HG03175 (cell line): Measurements from ENCODE around the gene SORCS2.

Source experiments
- ATAC-seq: cut with Tn5 transposase; IDR thresholded peaks from one replicate; pipeline ENCODE4 v1.9.1; 2021; ENCODE audit warnings: mild to moderate bottlenecking, moderate library complexity; ENCODE audit not compliant: unreplicated experiment

SORCS2 gene

DNA sequence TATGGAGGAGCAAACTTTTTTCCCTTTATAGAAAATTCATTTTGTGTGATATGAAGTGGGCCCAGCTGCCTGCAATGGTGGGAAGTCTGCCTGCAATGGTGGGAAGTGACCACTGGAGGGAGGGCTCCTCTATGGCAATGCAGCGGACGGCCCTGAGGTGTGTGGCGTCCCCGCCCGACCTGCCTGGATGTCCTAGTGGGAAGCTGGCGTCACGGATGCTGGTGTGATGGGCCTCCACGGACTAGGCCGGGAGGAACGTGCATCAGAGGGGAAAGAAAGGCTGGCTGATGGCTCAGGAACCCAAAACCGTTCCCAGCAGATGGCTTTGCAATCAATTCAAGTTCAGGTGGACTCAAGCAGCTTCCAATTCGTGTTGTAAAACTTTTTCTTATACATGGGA is 569.4 kb downstream of the SORCS2 start:
- peak; percentile 68 for ATAC-seq

GRCh38 chr4:7762376-7763030 is 570.2 kb downstream of the SORCS2 start:
- no peak for ATAC-seq

DNA sequence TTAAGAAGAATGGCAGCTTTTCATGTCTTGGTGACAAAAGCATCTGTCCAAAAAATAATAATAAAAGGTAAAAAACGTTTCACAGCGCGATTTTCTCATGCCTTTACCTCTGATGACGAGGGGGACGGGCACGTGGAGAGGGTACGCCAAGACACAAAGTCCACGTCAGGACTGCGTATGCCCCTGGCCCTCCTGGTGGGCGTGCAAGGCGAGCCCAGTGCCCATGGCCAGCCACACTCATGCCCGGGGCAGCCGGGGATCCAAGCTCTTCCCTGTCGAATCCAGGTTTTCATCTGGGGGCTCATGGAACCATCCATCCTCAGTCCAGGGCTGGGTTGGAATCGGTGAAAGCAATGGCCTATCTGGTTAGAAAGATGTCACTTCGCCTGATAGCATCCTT is 570.8 kb downstream of the SORCS2 start:
- ATAC-seq, result no peak

- ATAC-seq, result no peak
Measured at GRCh38 chr4:7763788-7764187, 571.5 kb downstream of the SORCS2 start.

DNA sequence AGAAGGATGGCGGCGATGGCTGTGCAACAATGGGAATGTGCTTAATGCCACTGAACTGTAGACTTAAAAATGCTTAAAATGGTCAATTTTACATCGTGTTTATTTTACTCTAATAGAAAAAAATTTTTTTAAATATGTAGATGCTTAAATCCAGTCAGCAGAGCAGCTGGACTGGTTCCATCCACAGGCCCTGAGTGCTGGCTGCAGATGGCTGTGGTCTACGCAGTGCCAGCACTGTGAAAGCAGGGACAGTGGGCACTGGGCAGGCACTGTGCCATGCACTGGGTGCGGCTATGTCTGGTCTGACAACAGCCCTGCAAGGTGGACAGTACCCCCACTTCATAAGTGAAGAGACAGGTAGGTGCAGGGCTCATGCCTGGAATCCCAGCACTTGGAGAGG is 572.1 kb downstream of the SORCS2 start:
- no peak for ATAC-seq

DNA sequence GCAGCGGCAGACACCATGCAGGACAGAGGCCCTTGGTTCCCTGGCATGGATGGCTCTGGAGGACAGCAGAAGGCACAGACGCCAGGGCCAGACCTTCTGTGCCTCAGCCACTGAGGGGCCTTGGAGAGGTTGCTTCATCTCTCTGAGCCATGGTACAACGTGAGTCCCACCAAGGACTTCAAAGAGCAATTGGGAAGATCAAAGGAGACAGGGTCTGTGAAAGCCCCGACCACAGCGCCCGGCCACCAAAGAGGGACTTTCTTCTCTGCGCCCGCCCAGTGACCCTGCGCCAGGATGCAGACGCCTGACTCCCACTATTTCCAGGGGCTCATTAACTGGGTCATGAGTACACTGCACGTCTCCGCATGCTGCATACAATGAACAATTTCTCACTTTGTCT is 573.3 kb downstream of the SORCS2 start:
- no peak for ATAC-seq

DNA sequence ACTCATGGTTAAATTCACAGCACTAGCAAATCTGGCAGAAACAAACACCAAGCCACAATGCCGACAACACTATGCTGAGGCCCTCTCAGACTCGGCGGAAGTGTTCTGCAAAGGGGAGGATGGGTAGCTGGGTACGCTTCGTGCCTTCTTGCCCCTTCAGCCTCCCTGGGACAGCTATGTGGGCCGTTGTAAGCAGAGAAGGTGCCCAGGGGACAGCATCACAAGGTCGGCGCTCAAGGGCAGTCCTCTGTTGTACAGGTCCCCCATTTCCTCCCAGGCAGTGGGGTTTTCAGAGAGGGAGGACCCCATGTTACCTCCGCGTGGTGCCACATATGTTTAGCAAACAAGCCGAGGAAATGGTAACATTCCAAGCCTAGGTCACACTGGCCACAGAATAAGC is 573.7 kb downstream of the SORCS2 start:
- no peak for ATAC-seq

DNA sequence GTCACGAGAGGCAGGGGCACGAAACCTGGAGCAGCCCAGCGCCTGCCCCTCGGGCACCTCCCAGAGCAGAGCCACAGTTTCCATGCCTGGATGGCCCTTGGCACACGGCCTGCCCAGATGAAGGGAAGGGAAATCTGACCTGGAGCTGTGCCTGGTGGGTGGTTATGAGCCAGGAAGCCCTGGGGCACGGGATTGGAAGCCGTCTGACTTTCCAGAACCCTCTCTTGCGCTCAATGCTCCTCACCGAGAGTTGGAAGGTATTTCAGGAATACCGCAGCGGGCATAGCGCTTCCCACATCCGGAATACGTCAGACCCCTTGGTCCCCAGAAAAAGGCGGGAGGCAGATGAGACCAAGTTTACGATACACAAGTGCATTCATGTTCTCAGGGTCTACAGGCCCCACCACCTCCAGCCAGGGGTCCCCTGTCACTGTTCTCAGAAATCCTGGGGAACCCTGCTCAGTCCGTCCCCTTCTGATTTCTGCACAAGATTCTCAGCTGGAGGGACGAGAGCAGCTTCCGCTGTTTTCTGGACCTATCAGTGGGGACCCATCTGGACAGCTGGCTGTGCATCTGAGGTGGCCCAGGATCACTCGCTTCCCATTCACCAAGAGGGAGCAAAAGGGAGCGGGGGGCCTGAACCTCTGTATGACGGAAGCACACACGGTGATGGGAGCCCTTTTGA is 574.5 kb downstream of the SORCS2 start:
- no peak for ATAC-seq

DNA sequence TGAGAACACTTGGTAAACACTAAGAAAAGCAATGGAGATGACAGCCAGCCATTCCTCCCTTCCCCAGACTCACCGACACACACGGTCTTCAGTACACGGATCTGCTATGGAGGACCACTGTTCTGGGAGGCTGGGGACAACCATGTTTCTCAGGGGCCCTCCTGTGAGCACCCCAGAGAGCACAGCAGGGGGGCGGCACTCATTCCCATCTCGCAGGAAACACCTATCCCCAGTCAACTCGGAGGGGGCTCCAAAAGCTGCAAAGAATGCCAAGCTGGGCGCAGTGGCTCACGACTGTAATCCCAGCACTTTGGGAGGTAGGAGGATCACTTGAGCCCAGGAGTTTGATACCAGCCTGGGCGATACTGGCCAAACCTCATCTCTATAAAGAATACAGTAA is 575.2 kb downstream of the SORCS2 start:
- ATAC-seq, result no peak

DNA sequence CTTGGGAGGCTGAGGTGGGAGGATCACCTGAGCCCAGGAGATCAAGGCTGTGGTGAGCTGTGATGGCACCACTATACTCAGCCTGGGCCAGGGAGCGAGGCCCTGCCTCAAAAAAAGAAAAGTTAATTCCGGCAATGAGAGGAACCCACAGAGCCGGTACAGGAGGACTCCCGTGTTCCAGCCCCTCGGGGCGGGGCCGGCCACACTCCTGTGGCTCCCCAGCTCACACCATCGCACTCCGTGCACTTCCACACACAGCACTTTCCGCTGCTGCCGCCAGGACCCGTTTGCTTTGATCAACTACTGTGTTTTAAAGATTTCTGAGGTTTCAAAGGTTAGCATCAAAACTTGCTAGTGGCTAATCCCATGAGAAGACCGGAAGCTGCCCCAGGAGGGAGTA is 575.6 kb downstream of the SORCS2 start:
- ATAC-seq, result no peak

DNA sequence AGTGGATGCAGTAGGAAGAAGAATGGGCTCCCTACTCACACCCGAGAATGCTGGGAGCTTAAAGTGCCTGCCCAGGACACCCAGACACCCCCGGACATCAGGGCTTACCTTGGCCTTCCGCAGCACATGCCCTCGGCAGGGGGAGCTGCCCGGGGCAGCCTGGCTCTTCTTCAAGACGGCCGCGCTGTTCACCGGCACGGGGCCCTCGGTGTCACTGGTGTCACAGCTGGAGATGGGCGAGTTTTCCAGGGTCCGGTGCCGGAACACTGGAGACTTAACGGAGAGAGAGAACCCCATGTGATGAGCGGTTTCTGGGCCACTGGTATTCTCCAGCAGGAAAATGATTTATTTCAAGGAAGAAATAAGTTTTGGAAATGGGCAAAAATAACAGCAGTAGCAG is 576.4 kb downstream of the SORCS2 start:
- no peak for ATAC-seq

GRCh38 chr4:7769396-7770223 is 577.3 kb downstream of the SORCS2 start:
- ATAC-seq, result no peak

DNA sequence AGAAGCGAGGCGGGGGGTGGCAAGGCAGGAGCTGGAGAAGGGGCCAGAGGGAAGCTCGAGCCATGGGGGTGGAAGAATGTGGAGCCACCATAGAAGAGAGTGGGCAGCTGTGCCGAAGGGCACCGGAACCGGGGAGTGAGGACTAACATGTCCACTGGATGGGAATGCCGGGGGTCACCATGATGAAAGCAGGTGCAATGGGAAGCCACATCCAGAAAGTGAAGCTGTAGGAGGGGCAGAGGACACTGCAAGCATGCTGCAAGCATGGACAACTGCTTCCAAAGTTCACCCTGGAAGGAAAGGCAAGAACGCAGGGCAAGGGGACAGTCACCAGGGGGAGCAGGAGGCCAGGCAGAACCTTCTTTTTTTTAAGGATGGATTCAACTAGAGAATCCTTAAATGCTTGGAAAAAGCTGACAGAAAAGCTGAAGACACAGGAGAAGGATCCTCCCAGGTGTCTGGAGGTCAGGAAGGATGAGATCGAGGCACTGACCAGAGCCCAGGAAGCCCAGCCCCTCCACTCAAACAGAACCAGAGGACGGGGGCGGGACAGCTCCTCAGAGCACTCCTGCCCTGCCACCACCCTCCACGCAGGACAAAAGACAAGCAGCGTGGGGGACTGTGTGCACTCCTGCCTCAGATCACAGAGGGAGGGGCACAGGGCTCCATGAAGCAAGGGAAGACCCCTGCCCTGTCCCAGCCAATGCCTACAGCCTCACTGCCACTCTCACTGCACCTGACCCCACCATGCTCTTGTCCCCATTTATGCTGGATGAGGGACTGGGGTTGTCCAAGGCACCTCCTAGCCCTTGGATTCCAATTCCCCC is 578.1 kb downstream of the SORCS2 start:
- ATAC-seq, result no peak

- no peak for ATAC-seq
Measured at GRCh38 chr4:7771056-7771455, 578.7 kb downstream of the SORCS2 start.

DNA sequence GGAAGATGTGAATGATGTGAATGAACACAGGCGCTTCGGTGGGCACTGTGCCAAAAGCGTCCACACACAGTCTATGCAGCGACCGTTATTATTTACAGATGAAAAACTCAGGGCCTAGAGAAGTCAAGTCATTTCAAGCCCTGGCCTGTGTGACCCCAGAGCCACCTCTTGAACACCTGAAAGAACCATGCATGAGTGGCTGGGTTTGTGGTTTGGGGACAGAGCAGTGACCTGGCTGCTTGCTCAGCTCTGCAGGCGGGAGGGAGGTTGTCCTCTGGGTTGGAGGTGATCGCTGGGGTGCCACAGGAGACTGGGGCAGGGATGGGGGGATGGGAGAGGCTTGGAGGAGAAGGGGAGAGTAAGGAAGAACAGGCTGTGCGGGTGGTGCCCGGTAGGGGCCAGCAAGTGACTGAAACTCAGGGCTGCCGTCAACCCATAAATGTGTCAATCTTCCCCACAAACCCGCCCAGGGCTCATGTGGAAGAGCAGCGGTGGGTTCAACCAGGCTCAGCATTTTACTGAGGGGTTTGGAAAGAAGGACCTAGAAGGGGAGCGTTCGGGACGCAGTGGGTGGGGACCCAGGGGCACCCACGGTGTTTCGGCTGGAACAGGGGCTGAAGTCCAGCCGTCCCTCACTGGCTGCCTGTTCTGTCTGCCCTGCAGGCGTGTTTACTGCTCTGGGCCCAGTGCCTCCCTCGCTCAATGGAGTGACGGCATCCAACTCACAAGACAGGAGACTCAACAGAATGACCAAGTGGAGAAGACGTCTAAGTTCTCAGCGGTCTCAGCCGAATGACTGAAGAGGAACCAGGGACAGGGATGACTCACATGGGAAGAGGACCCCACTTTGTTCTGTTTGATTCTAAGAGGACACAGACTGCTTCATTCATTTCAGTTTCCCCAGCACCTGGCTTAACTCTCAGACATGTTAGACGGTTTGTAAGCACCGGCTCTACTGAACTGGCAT is 579.5 kb downstream of the SORCS2 start:
- peak; percentile 93 for ATAC-seq

DNA sequence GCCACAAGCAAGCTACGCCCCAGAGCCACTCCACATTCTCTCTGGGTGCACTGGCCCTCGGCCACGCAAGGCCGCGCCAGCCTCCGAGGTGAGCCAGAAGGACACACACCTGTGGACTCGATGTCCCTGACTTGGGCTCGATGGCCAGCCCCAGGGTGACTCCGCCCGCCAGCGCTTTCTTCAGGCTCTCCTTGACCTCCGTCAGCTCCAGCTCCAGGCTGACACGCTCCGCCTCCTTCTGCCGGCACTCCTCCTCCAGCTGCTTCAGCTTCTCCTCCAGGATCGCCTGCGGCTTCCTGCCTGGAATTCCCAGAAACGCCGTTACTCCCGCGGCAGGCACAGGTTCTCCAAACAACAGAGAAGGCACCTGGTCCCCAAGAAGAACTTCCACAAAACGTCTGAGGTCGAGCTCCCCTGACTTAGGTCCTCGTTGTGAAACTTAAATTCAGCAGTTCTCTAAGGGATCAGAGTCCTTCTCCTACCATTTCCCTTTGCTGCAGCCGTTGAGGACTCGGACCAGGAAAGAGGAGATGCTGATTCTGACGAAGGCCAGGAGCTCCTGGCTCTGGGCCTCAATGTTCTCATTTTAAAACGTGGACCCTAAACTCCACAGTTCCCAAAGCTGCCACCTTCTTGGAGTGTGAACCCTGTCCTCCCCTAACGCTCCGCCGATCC is 580.5 kb downstream of the SORCS2 start:
- ATAC-seq, result no peak

DNA sequence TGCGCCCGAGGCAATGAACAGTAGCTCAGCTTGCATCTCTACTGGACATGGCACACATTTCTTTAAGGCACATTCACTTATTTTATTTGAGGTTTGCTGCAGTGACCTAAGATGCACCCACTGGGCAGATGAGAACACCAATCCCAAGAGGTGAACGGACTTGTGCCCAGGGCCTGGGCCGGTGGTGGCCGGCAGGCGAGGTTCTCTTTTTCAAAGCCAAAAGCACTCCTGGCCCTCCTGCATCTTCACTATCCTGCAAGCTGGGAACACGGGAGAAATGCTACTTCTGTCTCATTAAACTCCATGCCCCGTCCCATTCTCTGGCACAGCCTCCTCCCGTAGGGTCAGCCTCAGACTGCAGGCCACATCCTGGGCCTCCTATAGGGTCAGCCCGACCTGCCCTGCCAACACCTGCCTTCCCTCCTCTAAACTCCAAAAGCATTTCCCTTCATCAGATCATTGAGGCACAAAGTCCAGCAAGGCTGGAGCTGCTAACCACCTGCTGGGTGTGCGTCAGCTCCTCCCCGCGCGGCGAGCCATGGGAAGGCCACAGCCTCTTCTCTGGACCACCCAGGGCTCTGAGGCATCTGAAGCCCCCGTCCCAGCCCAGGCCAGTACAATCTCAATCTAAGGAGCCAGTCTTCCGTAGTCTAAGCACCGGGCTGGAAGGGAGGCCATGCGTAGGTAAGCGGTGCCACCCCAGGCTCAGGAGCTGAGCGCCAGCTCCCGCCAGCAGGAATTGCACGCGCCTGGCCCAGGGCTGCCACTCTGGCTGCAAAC is 581.3 kb downstream of the SORCS2 start:
- ATAC-seq, result no peak
